Esophagus muscularis mucosa (tissue), 3 donors: Measurements from ENCODE around the gene HINT1.

Source experiments
- POLR2A ChIP-seq: fragments of 450-650 bp; IDR thresholded peaks from one replicate; pipeline ENCODE4 v1.6.1; 2017; ENCODE audit warnings: antibody characterized with exemption, moderate library complexity, mild to moderate bottlenecking, low read depth
- TF ChIP-seq, protein P1 (sequence below), 3 experiments: fragments of 200-600 bp in 2 of 3; fragments of 450-650 bp in 1 of 3; sonication (generic) in 2 of 3; IDR thresholded peaks; one replicate each; pipeline ENCODE4 v1.5.1; 2017 to 2019; ENCODE audit warnings: antibody characterized with exemption in 3 of 3, mild to moderate bottlenecking in 2 of 3, moderate library complexity in 1 of 3

DNA sequence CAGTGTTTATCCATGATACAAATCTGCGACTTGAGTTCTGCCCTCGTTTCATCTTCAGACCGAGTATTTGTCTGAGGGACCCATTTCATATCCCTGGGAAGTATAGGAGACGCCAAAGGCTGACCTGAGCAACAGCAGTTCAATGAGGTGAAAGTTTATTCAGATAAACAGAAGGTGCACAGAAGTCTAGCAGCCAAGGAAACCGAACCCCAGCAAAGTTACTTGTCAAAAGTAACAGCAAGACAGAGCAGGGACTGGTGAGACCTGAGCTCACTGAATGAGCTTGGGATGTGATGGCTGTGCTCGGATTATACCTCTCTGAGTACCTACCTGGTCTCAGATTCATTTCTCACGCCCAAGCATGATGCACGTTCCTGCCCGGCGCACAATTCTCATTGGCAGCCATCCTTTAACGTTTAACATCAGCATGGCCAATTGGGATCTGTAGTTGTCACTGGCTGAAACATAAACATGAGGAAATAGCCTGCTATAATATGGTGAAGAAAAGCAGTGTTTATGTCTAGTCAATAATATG lies 6.3 kb upstream of the HINT1 start:
- no peak for TF ChIP-seq POLR2A
- TF ChIP-seq, protein P1, sequence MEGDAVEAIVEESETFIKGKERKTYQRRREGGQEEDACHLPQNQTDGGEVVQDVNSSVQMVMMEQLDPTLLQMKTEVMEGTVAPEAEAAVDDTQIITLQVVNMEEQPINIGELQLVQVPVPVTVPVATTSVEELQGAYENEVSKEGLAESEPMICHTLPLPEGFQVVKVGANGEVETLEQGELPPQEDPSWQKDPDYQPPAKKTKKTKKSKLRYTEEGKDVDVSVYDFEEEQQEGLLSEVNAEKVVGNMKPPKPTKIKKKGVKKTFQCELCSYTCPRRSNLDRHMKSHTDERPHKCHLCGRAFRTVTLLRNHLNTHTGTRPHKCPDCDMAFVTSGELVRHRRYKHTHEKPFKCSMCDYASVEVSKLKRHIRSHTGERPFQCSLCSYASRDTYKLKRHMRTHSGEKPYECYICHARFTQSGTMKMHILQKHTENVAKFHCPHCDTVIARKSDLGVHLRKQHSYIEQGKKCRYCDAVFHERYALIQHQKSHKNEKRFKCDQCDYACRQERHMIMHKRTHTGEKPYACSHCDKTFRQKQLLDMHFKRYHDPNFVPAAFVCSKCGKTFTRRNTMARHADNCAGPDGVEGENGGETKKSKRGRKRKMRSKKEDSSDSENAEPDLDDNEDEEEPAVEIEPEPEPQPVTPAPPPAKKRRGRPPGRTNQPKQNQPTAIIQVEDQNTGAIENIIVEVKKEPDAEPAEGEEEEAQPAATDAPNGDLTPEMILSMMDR (IDR thresholded peaks at IDR 0.05) = no peak
